ENCODE data around the gene PTCH1. TPM values are rescaled to one million over a fixed set of nuclear protein-coding genes. Genes with fewer than 3 reads are reported as not detected.

The PTCH1 gene
- total RNA-seq, 1 experiment from 2014 or later = 7.0 TPM

DNA sequence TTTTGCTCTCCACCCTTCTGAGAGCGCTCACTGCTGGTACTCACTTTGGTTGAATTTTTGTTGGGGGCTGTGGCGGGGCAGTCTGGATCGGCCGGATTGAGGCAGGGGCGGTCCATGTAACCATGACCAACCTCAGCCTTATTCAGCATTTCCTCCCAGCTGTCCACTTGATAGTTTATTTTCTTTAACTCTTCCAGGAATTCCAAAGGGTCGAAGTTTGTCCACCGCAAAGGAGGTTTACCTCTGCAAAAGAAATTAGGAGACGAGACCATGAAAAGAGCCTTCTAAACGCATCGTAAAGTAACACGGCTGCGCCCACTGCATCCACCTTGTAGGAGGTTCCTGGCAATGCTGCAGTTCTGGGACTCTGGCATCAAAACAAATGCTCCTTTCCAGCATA lies 36.4 kb downstream of the PTCH1 start:
- DNase-seq (ENCODE audit: low spot score) = no peak
- in situ Hi-C loops (cut with HindIII; ENCODE audit: low sequenced_read_pairs) = no loop called here

DNA sequence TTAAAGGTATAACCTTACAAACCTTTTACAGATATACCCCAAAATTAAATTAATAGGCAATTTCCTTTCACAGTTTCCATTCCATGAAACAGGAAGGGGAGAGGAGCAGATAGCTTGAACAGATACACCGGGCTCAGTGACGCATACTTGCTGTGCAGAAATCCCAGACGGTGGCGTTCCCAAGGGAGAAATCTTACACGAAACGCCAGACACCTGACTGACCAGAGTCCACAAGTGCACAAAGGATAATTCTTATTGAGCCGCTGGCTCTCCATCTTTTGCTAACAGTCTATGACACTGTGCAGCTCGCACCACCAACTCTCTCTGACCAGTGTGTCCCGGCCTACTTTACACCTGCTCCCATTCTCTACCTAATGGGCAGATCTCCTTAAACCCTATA lies 37.4 kb downstream of the PTCH1 start:
- no peak for DNase-seq (ENCODE audit: low spot score)
- in situ Hi-C loops (cut with HindIII; ENCODE audit: low sequenced_read_pairs) = no loop called here

DNA sequence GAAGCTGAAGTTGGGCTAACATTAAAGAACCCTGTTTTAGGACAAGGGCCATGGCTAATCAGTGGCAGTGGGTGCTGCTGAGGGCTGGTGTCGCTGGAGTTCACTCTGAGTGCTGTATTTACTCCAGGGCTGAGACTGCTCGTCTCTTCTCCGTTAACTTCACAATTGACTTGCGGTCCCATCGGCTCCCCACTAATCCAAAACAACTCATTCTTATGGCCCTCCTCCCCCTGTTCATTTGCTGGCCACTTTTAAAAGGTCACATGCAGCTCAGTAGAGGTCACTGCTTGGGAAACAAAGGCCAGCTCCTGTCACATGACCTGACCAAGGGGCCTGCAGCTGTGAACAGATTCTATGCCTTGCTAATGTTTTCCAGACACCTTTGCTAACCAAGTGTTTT lies 38.4 kb downstream of the PTCH1 start:
- in situ Hi-C loops (cut with HindIII; ENCODE audit: low sequenced_read_pairs) = no loop called here

DNA sequence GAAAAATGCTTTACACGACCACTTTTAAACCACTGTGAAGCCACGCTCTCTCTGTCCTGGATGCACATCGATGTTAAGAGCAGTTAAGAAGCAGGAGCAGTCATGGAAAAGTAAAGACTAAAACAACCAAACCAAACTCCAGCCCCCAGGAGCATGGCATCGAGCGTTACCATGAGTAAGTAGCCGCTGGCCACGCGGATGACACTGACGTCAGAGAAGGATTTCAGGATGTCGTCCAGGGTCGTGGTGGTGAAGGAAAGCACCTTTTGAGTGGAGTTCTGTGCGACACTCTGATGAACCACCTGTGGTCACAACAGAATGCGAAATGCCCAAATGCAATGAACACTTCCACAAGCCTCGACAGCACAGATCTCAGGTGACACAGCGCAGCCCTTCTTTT lies 38.9 kb downstream of the PTCH1 start:
- DNase-seq (ENCODE audit: low spot score) = no peak
- in situ Hi-C loops (cut with HindIII; ENCODE audit: low sequenced_read_pairs) = no loop called here

More for the DNA sequence above, 38.4 kb downstream of the PTCH1 start:
- no peak for DNase-seq (ENCODE audit: low spot score)

DNA sequence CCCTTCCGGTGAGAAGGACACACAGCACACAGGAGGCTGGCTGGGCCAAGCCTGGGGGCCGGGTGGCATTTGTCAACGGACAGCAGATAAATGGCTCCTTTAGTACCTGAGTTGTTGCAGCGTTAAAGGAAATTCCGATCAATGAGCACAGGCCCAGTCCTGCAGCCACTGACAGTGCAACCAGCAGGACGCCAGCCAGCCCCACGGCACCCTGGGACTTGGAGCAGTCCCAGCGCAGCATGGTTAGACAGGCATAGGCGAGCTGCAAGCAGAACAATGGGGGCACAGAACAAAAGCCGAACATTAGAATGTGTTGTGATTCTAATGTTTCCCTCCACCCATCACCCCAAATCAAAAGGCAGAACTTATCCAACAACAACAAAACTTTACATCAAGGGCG lies 39.3 kb downstream of the PTCH1 start:
- peak; percentile 56 for DNase-seq (ENCODE audit: low spot score)
- in situ Hi-C loops (cut with HindIII; ENCODE audit: low sequenced_read_pairs) = no loop called here

DNA sequence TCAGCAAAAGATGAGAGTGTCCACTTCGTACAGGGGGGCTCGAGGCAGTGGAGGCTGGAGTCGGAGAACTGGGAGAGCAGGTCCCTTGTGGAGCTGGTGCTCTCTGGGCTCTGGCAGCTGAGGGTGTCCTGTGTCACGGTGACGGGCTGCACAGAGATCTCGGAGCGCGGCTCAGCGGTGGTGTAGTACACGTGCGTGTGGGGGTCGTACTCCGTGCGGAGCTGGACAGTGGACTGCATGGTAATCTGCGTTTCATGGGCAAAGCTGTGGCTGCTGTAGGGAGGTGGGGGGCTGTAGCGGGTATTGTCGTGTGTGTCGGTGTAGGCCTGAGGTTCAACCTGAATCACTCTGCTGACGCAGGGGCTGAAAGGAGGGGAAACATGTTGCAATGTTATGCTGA lies 48.0 kb downstream of the PTCH1 start:
- in situ Hi-C loops (cut with HindIII; ENCODE audit: low sequenced_read_pairs) = no loop called here
- DNase-seq (ENCODE audit: low spot score) = no peak

DNA sequence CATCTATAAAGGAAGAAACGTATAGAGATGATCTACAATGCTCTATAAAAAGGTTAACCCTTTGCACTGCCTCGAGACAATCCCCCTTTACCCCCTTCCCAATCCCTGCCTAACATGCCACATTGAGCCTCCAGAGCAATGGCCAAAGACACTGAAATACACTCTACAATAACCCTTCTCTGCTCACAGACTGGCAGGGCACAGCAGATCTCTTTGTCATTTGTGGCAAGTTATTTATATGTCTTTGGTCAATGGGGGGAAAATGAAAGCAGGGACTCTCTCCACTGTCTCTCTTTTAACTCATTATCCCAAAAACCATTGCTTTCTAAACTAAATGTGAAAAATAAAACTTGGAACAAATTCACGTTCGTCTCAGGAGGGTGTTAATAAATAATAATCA lies 51.7 kb downstream of the PTCH1 start:
- in situ Hi-C loops (cut with HindIII; ENCODE audit: low sequenced_read_pairs) = no loop called here
- no peak for DNase-seq (ENCODE audit: low spot score)

DNA sequence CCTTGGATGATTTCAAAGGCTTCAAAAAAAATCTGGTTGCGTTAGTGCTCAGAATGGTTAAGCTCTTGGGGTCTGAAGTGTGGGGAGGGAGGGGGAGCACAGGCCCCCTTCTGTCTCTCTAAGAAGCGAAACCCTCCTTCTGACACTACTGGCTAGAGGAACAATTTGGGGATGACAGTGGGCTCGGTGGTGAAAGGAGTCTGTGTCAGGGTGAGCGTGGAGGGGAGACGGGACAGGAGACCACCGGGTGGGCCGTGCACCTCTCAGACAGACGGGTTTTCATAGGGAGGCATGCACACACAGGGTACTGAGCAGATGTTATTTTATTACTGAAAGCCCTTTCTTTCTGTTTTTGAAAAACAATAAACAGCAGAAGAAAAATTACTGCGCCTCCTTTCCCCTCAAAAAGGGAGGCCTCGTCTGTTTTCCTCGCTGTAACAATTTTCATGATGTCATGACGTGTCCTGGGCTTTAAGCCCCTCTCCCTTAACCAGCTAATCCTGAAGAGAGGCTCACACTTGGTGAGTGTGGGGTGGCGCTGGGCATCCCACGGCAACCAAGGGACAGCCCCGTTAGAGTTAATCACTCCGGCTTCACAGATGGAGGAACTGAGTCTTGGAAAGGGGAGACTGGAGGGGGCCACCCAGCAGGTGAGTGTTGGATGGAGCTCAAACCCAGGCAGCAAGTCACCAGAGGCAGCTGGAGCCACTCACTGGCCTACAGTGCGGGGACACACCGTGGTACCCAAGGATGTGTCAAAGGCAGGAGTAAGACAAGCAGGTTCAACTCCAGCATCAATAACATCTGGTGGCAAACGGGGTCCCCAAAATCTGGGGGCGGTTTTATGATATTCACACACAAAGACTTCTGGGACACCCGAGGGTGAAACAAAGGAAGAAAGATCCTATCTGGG lies 53.4 kb downstream of the PTCH1 start:
- in situ Hi-C loops (cut with HindIII; ENCODE audit: low sequenced_read_pairs) = no loop called here
- no peak for DNase-seq (ENCODE audit: low spot score)

DNA sequence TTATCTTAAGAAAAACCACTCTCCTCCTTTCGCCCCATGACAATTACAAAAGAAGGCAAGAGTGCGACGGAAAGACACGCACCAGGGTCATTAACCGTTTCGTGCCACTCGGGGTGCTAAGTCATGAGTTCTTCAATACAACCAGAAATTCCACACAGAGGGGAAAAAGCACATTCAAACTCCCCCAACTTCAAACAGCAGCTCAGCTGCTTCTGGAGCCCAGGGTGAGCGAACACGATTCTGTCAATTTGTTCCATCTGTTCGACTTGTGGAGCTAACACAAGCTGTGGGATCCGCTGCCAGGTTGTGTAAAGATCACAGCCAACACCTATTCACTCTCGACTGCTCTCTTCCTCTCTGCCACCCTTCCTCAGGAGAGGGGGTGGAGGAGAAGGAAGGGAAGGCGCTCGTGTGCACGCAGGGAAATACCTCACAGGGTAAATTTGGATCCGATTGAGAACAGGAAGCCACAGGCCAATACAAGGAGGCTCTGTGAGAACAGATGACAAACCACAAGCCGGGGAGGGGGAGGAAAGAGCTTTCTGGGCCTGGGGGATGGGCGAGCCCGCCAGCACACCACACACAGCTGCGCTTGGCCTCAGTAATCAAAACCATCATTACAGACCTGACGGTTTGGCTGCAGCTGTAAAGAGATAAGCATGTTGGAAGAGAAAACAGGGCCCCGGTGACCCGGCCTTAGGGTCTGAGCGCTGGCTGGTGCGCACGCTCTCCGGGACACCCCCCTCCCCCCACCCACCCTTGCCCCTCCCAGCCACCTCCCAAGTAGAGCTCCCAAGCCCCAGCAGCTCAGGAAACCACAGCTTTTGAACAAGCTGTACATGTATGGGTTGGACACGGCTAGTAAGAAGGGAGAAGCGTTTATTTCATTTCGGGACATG lies 54.3 kb downstream of the PTCH1 start:
- in situ Hi-C loops (cut with HindIII; ENCODE audit: low sequenced_read_pairs) = no loop called here
- peak; percentile 93 for DNase-seq (ENCODE audit: low spot score)

DNA sequence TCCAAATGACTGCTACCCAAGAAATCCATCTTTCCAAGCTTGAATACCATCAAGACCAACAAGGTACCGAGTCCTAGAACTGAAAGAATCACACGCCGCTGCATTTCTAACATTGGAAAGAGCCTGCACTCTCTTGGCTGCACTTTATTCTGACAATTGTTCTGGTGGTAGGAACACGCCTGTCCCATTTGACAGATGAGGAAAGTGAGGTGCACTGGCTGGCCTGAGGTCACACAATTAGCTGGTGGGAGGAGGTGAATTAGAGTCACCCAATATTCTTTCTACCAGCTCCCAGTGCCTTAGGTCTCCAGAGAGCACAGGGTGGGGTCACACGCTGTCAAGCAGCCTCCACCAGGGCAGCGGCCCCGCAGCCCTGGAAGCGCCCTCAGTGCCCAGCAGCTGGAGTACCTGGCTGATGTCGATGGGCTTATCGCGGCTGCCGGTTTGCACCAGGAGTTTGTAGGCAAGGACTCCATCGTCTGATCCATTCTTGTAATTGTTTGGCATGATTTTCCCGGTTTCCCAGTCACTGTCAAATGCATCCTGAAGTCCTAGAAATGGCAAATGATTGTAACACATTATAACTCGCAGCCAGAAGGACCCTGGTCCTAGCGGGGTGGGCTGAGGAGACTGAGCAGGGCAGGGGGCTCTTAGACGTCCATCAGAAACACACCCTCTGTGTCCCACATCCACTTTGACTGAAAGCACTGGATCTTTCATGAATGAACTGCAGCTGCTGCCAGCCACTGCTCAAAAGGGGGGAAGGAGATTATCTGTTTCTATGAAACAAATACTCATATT lies 55.1 kb downstream of the PTCH1 start:
- DNase-seq (ENCODE audit: low spot score) = no peak
- in situ Hi-C loops (cut with HindIII; ENCODE audit: low sequenced_read_pairs) = no loop called here

DNA sequence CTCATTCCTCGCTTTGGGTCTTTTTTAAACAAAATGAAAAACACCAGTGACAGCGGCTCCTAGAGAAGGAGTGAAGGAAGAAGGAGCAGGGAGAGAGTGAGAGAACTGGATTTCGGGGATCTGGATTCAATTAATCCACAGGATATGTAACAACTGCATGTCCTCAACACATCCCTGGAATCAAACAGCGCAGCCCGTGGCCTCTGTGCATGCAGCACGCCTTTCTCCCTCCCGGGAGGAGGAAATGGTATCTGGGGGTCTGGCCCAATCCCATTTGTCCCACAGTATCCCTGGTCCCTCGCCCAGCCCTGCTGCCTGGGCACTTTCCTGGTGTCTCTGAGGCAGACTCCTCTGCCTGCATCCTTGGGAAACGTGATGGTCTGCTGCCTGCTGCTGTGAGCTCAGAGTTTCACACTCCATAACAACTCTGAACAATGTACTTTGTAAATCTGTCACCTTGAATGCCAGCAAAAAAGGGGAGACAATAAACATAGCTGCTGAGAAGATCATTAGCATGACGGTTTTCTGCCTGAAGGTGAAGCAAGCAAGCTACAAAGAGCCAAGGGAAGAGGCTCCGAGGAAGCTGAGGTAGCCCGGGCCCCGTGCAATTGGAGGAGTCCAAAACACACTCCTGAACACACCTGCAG lies 56.1 kb downstream of the PTCH1 start:
- DNase-seq (ENCODE audit: low spot score) = no peak
- in situ Hi-C loops (cut with HindIII; ENCODE audit: low sequenced_read_pairs) = no loop called here

DNA sequence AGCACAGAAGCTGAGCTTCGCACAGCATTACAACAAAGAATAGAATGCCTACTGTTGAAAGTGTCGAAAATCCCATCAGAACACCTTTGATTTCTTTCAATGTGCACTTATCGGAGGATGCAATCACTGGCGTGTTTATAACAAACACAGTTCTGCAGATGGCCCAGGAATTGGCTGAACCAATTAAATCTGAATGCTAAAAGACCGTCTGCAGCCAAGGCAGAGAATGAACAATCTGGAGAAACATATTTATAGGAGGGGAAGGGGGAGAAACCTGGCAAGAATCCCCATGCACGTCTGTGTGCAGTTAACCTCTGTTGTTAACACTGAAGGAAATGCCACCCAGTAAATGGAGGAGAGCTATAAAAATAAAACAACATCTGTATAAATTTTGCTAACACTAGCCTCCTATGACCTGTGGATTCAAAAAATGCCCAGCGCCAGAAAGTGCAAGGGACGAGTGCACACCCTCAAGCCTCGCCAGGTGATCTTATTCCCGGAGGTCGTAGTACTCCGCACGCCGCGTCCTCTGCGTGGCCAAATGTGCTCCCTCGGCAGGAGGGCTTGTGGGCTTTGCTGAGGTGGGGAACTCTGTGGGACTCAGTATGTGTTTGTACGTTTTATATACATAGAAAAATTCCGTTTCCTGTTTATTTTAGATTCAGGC lies 56.8 kb downstream of the PTCH1 start:
- in situ Hi-C loops (cut with HindIII; ENCODE audit: low sequenced_read_pairs) = no loop called here
- peak; percentile 84 for DNase-seq (ENCODE audit: low spot score)

DNA sequence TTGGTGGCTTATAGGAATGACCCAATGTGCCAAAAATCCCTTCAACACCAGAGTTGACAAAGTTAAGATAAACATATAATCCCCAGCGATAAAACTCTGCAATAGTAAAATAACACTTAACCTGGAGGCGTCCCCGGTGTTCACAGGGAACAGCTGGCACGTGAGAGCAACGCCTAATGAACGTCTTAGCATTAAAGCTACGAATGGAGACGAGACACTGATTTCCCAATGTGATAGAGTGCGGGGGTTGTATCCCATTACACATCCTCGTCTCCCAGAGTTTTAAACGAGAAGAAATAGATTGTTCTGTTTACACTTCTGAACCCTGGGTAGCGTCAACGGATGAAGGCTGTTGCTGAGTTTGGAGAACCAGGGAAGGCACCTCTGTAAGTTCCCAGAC lies 57.6 kb downstream of the PTCH1 start:
- no peak for DNase-seq (ENCODE audit: low spot score)
- in situ Hi-C loops (cut with HindIII; ENCODE audit: low sequenced_read_pairs) = no loop called here

DNA sequence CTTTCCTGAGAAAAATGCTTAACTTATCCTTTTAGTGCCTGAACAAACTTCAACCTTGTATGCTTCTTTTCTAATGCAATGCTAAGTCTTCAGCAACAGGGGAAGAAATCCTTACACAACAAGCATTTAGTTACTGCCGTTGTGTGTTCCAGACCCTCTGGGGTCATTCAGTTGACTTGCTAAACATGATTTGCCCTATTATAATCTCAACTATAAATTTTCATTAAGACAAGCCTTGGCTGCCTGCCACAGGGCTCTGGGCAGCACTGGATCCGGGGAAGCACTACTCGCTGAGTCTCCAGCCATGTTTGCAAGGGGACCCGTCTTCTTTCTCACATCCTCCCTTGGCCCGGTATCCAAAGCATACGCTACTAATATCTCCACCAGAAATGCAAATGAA lies 58.1 kb downstream of the PTCH1 start:
- peak; percentile 46 for DNase-seq (ENCODE audit: low spot score)
- in situ Hi-C loops (cut with HindIII; ENCODE audit: low sequenced_read_pairs) = no loop called here

DNA sequence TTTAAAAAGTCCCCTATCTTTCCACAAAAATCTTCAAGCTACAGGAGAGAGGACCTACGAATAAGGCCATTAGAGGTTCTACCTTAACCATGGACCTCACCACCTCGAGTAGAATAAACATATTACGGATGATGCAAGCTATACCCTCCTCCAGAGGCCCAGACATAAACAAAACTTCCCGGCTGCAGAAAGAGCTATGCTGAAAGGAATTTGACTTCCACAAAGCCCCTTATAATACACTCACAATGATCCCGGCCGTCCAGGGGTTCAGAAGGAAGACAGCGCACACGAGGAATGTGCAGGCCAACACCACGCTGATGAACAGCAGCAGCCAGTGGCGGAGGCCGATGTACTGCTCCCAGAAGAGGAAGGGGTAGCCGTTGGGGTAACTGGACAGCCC lies 59.0 kb downstream of the PTCH1 start:
- DNase-seq (ENCODE audit: low spot score) = no peak
- in situ Hi-C loops (cut with HindIII; ENCODE audit: low sequenced_read_pairs) = no loop called here

DNA sequence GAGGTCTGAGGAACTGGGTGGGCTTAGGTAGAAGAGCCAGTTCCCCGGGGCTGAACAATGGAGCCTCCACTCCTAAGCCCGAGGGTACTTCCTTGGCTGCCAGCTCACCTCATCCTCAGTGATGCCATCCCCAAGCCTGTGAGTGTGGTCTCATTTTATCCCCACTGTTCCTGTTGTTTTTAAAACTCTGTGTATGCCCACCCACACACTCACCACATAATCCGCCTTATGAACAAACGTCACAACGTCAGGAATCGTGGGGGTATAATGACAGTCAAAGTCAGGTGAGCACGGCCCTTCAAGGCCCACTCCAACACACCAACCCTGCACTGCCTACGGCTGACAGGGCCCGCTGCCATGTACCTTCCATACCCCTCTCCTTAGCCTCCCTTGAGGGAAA lies 61.1 kb downstream of the PTCH1 start:
- DNase-seq (ENCODE audit: low spot score) = no peak
- in situ Hi-C loops (cut with HindIII; ENCODE audit: low sequenced_read_pairs) = no loop called here

DNA sequence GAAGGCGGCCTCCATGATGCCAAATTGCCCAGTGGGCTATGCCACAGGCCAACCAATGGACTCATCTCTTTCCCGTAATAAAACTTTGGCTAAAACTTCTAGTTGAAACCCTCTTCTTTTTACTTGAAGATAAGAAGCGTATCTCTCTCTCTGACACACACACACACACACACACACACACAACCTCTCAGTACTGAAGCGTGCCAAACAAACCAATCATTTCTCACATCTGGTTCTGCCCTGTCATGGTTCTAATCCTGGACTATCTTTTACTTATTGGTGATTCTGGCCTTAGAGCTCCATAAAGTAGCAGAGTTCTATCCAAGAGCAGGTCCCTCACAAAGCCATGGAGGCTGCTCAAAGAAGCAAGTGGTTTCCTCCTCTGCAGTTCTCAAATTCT lies 64.6 kb downstream of the PTCH1 start:
- in situ Hi-C loops (cut with HindIII; ENCODE audit: low sequenced_read_pairs) = no loop called here
- DNase-seq (ENCODE audit: low spot score) = no peak

DNA sequence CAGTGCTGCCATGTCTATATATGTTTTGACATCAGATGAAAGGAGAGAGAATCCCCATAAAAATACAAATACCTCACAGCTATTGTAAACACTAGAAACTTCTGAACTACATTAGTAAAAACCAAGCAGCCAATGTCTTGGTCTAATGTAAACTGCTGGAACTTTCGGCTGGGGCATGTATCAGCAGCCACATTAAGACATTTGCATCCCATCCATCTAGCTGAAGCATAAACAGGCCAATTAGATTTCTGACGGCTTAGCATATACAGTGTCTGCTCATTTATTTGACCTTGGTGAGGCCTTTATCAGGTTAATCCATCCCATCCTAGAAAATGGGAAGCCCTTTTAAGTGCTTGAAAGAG lies 65.7 kb downstream of the PTCH1 start:
- in situ Hi-C loops (cut with HindIII; ENCODE audit: low sequenced_read_pairs) = no loop called here
- DNase-seq (ENCODE audit: low spot score) = no peak

Measured in G401 (cell line).